ENCODE data around the gene GPR6. TPM values are rescaled to one million over a fixed set of nuclear protein-coding genes. Genes with fewer than 3 reads are reported as not detected.

GPR6 gene
- total RNA-seq, 4 donors from 2014 or later, result not detected

- no peak for TF ChIP-seq CTCF (IDR thresholded peaks at IDR 0.05)
- TF ChIP-seq POLR2A (IDR thresholded peaks at IDR 0.05), result no peak
- no peak overlapping the region for H3K4me3 ChIP-seq
- H3K27me3 ChIP-seq, result peaks cover 0 to 4% of the 10 kb centered on the region in 2 donors
- no peaks in the 10 kb centered on the region for H3K9me3 ChIP-seq
- no peaks in the 10 kb centered on the region for H3K36me3 ChIP-seq
- no peaks in the 10 kb centered on the region for H3K4me1 ChIP-seq
- no peak for DNase-seq
- H3K27ac ChIP-seq, result no peak overlapping the region
These were observed 31.1 kb upstream of the GPR6 start for GRCh38 chr6:109946979-109947378.

- peaks cover 0 to 4% of the 10 kb centered on the region in 2 donors for H3K27me3 ChIP-seq
These were observed 28.6 kb upstream of the GPR6 start for GRCh38 chr6:109949281-109950065.

GRCh38 chr6:109955491-109955890 is 22.6 kb upstream of the GPR6 start:
- no peak overlapping the region for H3K27ac ChIP-seq
- no peak overlapping the region for H3K4me3 ChIP-seq
- no peak for DNase-seq
- no peaks in the 10 kb centered on the region for H3K4me1 ChIP-seq
- TF ChIP-seq POLR2A (IDR thresholded peaks at IDR 0.05) (no peak), CTCF (IDR thresholded peaks at IDR 0.05) (no peak)
- no peaks in the 10 kb centered on the region for H3K36me3 ChIP-seq
- no peaks in the 10 kb centered on the region for H3K9me3 ChIP-seq
- H3K27me3 ChIP-seq, result no peaks in the 10 kb centered on the region

More at GRCh38 chr6:109949281-109950065, 28.6 kb upstream of the GPR6 start:
- H3K4me1 ChIP-seq, result no peaks in the 10 kb centered on the region
- H3K9me3 ChIP-seq, result no peaks in the 10 kb centered on the region
- H3K27ac ChIP-seq, result no peak overlapping the region
- TF ChIP-seq POLR2A (IDR thresholded peaks at IDR 0.05) (no peak), CTCF (IDR thresholded peaks at IDR 0.05) (no peak)
- H3K36me3 ChIP-seq, result no peaks in the 10 kb centered on the region
- DNase-seq, result no peak
- no peak overlapping the region for H3K4me3 ChIP-seq

GRCh38 chr6:109958626-109959025 is 19.5 kb upstream of the GPR6 start:
- TF ChIP-seq POLR2A (IDR thresholded peaks at IDR 0.05) (no peak), CTCF (IDR thresholded peaks at IDR 0.05) (no peak)
- DNase-seq, result no peak

GRCh38 chr6:109961611-109962041 is 16.5 kb upstream of the GPR6 start:
- TF ChIP-seq POLR2A (IDR thresholded peaks at IDR 0.05), result no peak
- no peak for TF ChIP-seq CTCF (IDR thresholded peaks at IDR 0.05)
- H3K36me3 ChIP-seq, result no peaks in the 10 kb centered on the region
- DNase-seq, result no peak
- no peak overlapping the region for H3K27ac ChIP-seq
- no peak overlapping the region for H3K4me3 ChIP-seq
- H3K4me1 ChIP-seq, result no peaks in the 10 kb centered on the region
- no peaks in the 10 kb centered on the region for H3K27me3 ChIP-seq
- no peaks in the 10 kb centered on the region for H3K9me3 ChIP-seq

More at GRCh38 chr6:109958626-109959025, 19.5 kb upstream of the GPR6 start:
- Histone ChIP-seq H3K9me3 (no peaks in the 10 kb centered on the region), H3K27me3 (no peaks in the 10 kb centered on the region), H3K36me3 (no peaks in the 10 kb centered on the region), H3K4me3 (no peak overlapping the region), H3K27ac (no peak overlapping the region), H3K4me1 (no peaks in the 10 kb centered on the region)

All from Peyer's patch (tissue), 4 donors.